IgD-negative memory B cell (primary cell): ENCODE results near the gene CIART. TPM values are rescaled to one million over a fixed set of nuclear protein-coding genes. Genes with fewer than 3 reads are reported as not detected.
"Not testable (repeated sequence)": the region's sequence is repeated elsewhere in the genome, so short reads cannot be mapped to it uniquely, and the experiment has no call there.

ENCODE experiments used
- H3K27ac Mint-ChIP-seq, 3 donors: one replicate each; pipeline ENCODE4 v1.8.0; 2020 to 2022; ENCODE audit warnings: mild to moderate bottlenecking in 3 of 3, mixed read lengths in 3 of 3, moderate library complexity in 1 of 3
- H3K27me3 Mint-ChIP-seq: one replicate; pipeline ENCODE4 v1.8.0; 2021; ENCODE audit warnings: mixed read lengths
- H3K36me3 Mint-ChIP-seq: one replicate; pipeline ENCODE4 v1.8.0; 2020; ENCODE audit warnings: mild to moderate bottlenecking, mixed read lengths
- H3K4me1 Mint-ChIP-seq, 3 donors: one replicate each; pipeline ENCODE4 v1.8.0; 2020 to 2022; ENCODE audit warnings: mixed read lengths in 3 of 3, mild to moderate bottlenecking in 1 of 3
- H3K4me3 Mint-ChIP-seq, 4 donors: one replicate each; pipeline ENCODE4 v1.8.0; 2020 to 2022; ENCODE audit warnings: mild to moderate bottlenecking in 4 of 4, mixed read lengths in 4 of 4, moderate library complexity in 3 of 4
- H3K9me3 Mint-ChIP-seq, 3 donors: one replicate each; pipeline ENCODE4 v1.8.0; 2020 to 2021; ENCODE audit warnings: mixed read lengths in 3 of 3, mild to moderate bottlenecking in 1 of 3
- polyA plus RNA-seq: library from polyadenylated mRNA; unstranded; fragments of 300-500 nt; fragmentation: Illumina TruSeq; gene quantifications from one replicate; pipeline ENCODE4 v1.2.3, GENCODE V29; 2021

The CIART gene
- polyA plus RNA-seq = not detected

- Mint-ChIP-seq H3K36me3 (peaks cover 3% of the 10 kb centered on the region), H3K9me3 (no peaks in the 10 kb centered on the region), H3K27ac (peak within 1 kb of the TSS; percentile 2 to 90 (median 56)), H3K27me3 (peaks cover 2% of the 10 kb centered on the region), H3K4me3 (peak within 1 kb of the TSS; percentile 61 to 97 (median 92)), H3K4me1 (peaks cover 10 to 14% (median 12%) of the 10 kb centered on the region in 3 donors)
Observed at GRCh38 chr1:150281758-150282557, at the start of gene CIART. TSS of gene CIART (plus strand) at chr1:150282554. CDS start at chr1:150283268, 714 bp downstream.

GRCh38 chr1:150232921-150233320 lies 49.4 kb upstream of the CIART start:
- H3K36me3 Mint-ChIP-seq, H3K27me3 Mint-ChIP-seq, H3K9me3 Mint-ChIP-seq: not testable (repeated sequence)
- peak overlapping the region in 3 of 4 donors; percentile 15 to 98 (median 82) for H3K4me3 Mint-ChIP-seq
- peaks cover 12 to 18% (median 14%) of the 10 kb centered on the region in 3 donors for H3K4me1 Mint-ChIP-seq
- H3K27ac Mint-ChIP-seq = peak overlapping the region in 2 of 3 donors; percentile 92 to 97

- peak overlapping the region in 2 of 3 donors; percentile 92 to 97 for H3K27ac Mint-ChIP-seq
- no peaks in the 10 kb centered on the region for H3K9me3 Mint-ChIP-seq
- H3K4me1 Mint-ChIP-seq = peaks cover 12 to 18% (median 14%) of the 10 kb centered on the region in 3 donors
- no peaks in the 10 kb centered on the region for H3K36me3 Mint-ChIP-seq
- H3K4me3 Mint-ChIP-seq = peak overlapping the region in 2 of 4 donors; percentile 96 to 98
- no peaks in the 10 kb centered on the region for H3K27me3 Mint-ChIP-seq
Observed at GRCh38 chr1:150233359-150234308, 48.7 kb upstream of the CIART start.

- H3K27ac Mint-ChIP-seq = peak overlapping the region in 2 of 3 donors; percentile 92 to 97
- H3K4me3 Mint-ChIP-seq = peak overlapping the region in 2 of 4 donors; percentile 96 to 98
- H3K4me1 Mint-ChIP-seq = peaks cover 12 to 14% (median 14%) of the 10 kb centered on the region in 3 donors
Observed at GRCh38 chr1:150234309-150234565, 48.1 kb upstream of the CIART start.

GRCh38 chr1:150234566-150235293 lies 47.6 kb upstream of the CIART start:
- Mint-ChIP-seq H3K4me3 (peak overlapping the region in 2 of 4 donors; percentile 96 to 98), H3K9me3 (no peaks in the 10 kb centered on the region), H3K36me3 (no peaks in the 10 kb centered on the region), H3K27ac (peak overlapping the region in 2 of 3 donors; percentile 92 to 97), H3K4me1 (peaks cover 12 to 14% (median 14%) of the 10 kb centered on the region in 3 donors), H3K27me3 (no peaks in the 10 kb centered on the region)

More at GRCh38 chr1:150234309-150234565, 48.1 kb upstream of the CIART start:
- Mint-ChIP-seq H3K27me3 (no peaks in the 10 kb centered on the region), H3K9me3 (no peaks in the 10 kb centered on the region), H3K36me3 (no peaks in the 10 kb centered on the region)

GRCh38 chr1:150235294-150235851 lies 47.0 kb upstream of the CIART start:
- H3K4me1 Mint-ChIP-seq = peaks cover 12 to 14% (median 14%) of the 10 kb centered on the region in 3 donors
- peak overlapping the region in 1 of 3 donors; percentile 97 for H3K27ac Mint-ChIP-seq
- H3K27me3 Mint-ChIP-seq = no peaks in the 10 kb centered on the region
- no peak overlapping the region for H3K4me3 Mint-ChIP-seq
- no peaks in the 10 kb centered on the region for H3K36me3 Mint-ChIP-seq
- no peaks in the 10 kb centered on the region for H3K9me3 Mint-ChIP-seq

GRCh38 chr1:150235852-150236613 lies 46.3 kb upstream of the CIART start, which contains the start of gene ANP32E:
TSS of gene ANP32E (minus strand) at chr1:150236112. CDS start at chr1:150235786, 326 bp downstream.
- no peaks in the 10 kb centered on the region for H3K36me3 Mint-ChIP-seq
- no peaks in the 10 kb centered on the region for H3K27me3 Mint-ChIP-seq
- peaks cover 12 to 14% (median 14%) of the 10 kb centered on the region in 3 donors for H3K4me1 Mint-ChIP-seq
- H3K4me3 Mint-ChIP-seq = peak within 1 kb of the TSS in 3 of 4 donors; percentile 56 to 98 (median 96)
- H3K27ac Mint-ChIP-seq = peak within 1 kb of the TSS in 2 of 3 donors; percentile 92 to 97
- no peaks in the 10 kb centered on the region for H3K9me3 Mint-ChIP-seq

GRCh38 chr1:150236614-150237100 lies 45.7 kb upstream of the CIART start:
- Mint-ChIP-seq H3K4me1 (peaks cover 12 to 14% (median 14%) of the 10 kb centered on the region in 3 donors), H3K36me3 (no peaks in the 10 kb centered on the region), H3K27ac (no peak overlapping the region)

GRCh38 chr1:150237176-150237575 lies 45.2 kb upstream of the CIART start:
- H3K4me3 Mint-ChIP-seq = peak overlapping the region in 2 of 4 donors; percentile 49 to 56
- not testable (repeated sequence) for H3K9me3 Mint-ChIP-seq, H3K36me3 Mint-ChIP-seq, H3K27ac Mint-ChIP-seq, H3K27me3 Mint-ChIP-seq
- peaks cover 12 to 14% (median 14%) of the 10 kb centered on the region in 3 donors for H3K4me1 Mint-ChIP-seq

More at GRCh38 chr1:150236614-150237100, 45.7 kb upstream of the CIART start:
- H3K27me3 Mint-ChIP-seq = no peaks in the 10 kb centered on the region
- H3K4me3 Mint-ChIP-seq = peak overlapping the region in 2 of 4 donors; percentile 49 to 56
- no peaks in the 10 kb centered on the region for H3K9me3 Mint-ChIP-seq

- Mint-ChIP-seq H3K27ac (no peak overlapping the region), H3K9me3 (peaks cover 0 to under 1% (median 0%) of the 10 kb centered on the region in 3 donors), H3K27me3 (no peaks in the 10 kb centered on the region), H3K4me3 (peak overlapping the region in 3 of 4 donors; percentile 4 to 52 (median 7)), H3K36me3 (no peaks in the 10 kb centered on the region), H3K4me1 (peaks cover 10 to 14% (median 14%) of the 10 kb centered on the region in 3 donors)
Observed at GRCh38 chr1:150237746-150238145, 44.6 kb upstream of the CIART start.

GRCh38 chr1:150243003-150243402 lies 39.4 kb upstream of the CIART start:
- H3K4me3 Mint-ChIP-seq = no peak overlapping the region
- H3K4me1 Mint-ChIP-seq = peaks cover 0 to 2% (median 0%) of the 10 kb centered on the region in 3 donors
- H3K27me3 Mint-ChIP-seq = no peaks in the 10 kb centered on the region
- no peak overlapping the region for H3K27ac Mint-ChIP-seq
- peaks cover 0 to 3% (median 0%) of the 10 kb centered on the region in 3 donors for H3K9me3 Mint-ChIP-seq
- H3K36me3 Mint-ChIP-seq = no peaks in the 10 kb centered on the region

- Mint-ChIP-seq H3K27ac (no peak overlapping the region), H3K4me3 (no peak overlapping the region), H3K9me3 (no peaks in the 10 kb centered on the region), H3K27me3 (peaks cover 1% of the 10 kb centered on the region), H3K36me3 (peaks cover 4% of the 10 kb centered on the region), H3K4me1 (no peaks in the 10 kb centered on the region)
Observed at GRCh38 chr1:150249936-150250335, 32.4 kb upstream of the CIART start.

- Mint-ChIP-seq H3K9me3 (no peaks in the 10 kb centered on the region), H3K4me1 (peaks cover 7 to 11% (median 8%) of the 10 kb centered on the region in 3 donors), H3K4me3 (peak overlapping the region in 3 of 4 donors; percentile 10 to 72 (median 13)), H3K27me3 (peaks cover 38% of the 10 kb centered on the region), H3K36me3 (peaks cover 6% of the 10 kb centered on the region), H3K27ac (peak overlapping the region in 1 of 3 donors; percentile 32)
Observed at GRCh38 chr1:150256198-150256553, 26.2 kb upstream of the CIART start.
